GM19351 (cell line): ENCODE data around the gene ARPC4.

Experiments
- ATAC-seq: cut with Tn5 transposase; IDR thresholded peaks from one replicate; pipeline ENCODE4 v1.9.1; 2021; ENCODE audit warnings: mild to moderate bottlenecking, moderate library complexity; ENCODE audit not compliant: unreplicated experiment

ARPC4 gene

DNA sequence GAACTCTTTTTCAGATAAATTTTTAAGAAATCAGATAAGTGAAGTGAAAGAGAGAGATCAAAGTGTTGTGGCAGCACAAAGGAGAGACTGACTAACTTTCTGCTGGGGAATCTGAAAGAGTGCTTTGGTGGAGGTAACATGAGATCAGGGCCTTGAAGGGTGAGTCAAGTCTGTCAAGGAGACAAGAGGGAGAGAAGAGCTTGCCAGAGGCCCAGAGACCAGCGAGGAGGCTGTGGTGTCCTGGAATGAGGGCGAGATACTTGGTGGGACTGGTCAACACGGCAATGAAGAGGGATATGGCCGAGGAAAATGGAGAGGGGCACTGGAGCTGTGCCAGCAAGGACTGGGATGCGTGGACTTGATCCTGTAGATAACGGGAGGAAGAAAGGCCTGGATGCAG, 5.2 kb upstream of the ARPC4 start:
- ATAC-seq, result no peak

DNA sequence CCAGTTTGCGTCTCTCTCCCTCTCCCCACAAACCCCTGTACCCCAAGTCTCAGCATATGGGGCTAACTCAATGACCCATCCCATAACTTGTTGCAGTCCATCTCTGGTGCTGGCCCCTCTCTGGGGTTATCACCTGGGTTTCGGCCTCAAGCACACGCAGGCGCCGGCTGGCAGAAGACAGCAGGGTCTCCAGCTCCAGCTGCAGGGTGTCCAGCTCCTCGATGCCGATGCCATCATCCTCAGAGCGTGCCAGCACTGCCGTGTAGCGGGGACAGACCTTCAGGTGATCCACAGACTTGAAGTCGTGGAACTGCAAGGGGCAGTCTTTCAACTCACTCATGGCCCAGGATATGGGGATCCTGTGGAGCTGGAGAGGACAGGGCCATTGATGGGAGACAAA, 1.8 kb upstream of the ARPC4 start:
- ATAC-seq, result no peak

DNA sequence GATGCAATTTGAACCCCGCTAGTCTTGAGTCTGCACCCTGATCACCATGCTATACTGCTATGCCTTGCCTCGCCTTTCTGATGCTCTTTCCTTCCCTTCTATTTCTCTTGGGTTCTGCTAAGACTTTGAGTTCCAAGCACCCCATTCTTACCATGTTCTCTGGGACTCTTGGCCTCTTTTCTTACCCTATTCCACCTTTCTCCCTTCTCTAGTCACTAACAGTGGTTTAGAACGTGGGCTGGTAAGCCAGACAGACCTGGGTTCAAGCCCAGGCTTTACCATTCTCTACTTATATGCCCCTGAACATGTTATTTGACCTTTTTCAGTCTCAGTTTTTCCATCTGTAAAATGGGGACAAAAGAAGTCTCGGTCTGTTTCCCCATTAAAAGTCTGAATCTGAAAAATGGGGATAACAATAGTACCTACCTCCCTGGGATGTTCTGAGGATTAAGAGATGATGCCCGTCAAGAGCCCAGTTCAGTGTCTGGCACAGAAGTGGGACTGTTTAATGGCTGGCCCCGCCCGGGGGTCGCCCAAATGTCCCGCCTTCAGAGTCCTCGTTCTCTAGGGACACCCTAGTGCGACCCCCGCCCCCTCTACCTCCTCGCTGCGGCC, 985 bp upstream of the ARPC4 start:
- ATAC-seq, result no peak

DNA sequence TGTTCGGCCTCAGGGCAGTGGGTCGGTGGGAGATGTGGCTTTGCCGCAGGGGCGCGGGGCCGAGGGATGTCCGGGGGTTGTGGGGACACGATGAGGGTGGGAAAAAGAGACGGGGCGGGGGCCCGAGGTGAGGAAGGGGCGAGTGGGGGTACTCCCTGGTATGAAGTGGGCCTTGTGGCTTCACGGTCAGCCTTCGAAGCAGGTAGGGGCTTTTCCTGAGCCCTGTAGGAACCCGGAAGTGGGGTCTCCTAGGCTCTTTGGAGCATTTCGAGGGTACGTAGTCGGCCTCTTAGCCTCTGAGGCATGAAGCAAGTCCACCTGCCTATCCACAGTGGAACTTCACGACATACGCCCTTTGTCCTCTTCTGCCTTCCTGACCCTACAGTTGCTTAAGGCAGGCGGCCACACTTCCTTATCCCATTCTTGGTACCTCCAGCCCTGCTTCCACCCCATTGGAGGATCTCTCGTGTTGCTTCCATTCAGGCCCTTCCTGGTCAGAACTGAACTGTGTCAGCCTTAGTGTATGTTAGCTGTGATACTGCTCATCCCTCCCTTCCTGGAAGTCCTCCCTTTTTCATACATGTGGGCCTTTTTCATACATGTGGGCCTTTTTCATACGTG, 389 bp downstream of the ARPC4 start:
- no peak for ATAC-seq

DNA sequence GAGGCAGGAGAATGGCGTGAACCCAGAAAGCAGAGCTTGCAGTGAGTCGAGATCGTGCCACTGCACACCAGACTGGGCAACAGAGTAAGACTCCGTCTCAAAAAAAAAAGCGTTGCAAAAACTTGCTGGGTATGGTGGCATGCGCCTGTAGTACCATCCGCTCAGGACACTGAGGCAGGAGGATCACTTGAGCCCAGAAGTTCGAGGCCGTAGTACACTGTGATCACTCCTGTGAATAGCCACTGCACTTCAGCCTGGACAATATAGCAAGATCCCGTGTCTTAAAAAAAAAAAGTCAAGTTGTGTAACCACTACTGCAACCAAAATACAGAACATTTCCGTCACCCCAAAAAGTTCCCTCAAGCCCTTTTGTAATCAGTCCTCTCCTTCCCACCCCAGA, 1.5 kb downstream of the ARPC4 start:
- ATAC-seq, result no peak

DNA sequence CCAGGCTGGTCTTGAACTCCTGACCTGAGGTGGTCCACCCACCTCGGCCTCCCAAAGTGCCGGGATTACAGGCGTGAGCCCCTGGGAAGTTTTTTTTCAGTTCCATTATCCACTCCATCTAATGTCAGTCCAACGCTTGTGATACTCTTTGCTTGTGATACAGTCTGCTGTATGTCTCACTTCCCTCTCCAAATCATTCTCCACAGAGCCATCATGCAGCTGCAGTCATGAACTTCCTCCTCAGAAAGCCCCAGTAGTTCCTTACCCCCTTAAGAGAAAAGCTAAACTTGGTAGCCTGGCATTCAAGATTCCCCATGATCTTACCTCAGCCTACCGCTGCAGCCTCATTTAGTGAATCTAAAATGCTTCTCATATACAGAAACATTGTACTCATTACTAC, 2.3 kb downstream of the ARPC4 start:
- ATAC-seq, result no peak

DNA sequence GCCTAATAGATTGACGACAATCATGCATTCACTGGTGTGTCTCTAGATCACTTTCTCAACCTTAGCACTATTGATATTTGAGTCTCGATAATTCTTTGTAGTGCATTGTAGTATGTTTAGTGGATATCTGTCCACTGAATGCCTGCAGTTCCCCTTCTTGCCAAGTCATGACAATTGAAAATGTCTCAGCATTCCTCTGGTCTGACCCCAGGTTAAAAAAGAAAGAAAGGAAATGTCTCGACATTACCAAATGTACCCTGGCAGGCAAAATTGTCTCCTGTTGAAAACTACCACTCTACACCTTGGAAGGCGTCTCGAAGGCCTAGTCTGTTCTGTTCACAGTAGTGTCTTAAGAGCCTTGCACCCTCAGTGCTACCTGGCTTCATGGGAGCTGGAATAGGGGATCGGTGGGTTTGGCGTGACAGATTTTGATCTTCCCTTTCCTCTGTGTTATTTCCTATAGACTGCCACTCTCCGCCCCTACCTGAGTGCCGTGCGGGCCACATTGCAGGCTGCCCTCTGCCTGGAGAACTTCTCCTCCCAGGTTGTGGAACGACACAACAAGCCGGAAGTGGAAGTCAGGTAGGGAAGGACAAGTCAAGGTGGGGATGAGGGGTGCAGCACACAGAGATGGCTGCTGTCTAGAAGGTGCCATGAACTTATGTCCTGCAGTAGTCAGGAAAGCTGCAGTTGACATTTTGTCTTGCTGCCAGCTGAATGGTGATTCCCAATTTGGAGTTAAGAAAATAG, 4.5 kb downstream of the ARPC4 start:
- no peak for ATAC-seq

DNA sequence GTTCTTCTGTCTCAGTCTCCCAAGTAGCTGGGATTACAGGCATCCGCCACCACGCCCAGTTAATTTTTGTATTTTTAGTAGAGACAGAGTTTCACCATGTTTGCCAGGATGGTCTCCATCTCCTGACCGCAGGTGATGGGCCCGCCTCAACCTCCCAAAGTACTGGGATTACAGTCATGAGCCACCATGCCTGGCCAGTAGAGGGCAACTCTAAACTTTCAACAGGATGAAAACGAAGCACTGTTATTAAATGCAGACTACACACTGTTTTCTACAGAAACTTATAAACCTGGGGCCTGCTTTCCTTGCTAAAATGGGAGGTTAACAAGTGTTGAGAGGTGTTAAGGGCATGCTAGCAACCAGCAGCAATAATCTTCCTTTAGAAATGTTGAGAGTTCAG, 7.6 kb downstream of the ARPC4 start:
- no peak for ATAC-seq

DNA sequence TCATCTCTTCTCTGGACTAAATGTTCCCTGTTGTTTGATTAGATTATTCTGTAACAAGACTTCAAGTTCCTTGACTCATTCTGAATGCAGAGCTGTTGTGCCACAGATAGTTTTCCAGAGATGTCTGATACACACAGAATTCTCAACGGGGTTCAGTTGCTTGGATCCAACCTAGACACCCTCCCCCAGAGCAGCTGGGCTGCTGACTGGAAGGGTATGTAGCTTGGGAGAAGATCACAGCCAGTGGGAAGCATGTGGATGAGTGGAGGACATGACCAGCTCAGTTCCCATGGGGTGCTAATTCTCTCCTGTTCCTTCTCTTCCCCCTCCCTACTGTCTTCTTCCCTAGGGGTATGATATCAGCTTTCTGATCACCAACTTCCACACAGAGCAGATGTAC, 10.6 kb downstream of the ARPC4 start:
- ATAC-seq, result no peak

DNA sequence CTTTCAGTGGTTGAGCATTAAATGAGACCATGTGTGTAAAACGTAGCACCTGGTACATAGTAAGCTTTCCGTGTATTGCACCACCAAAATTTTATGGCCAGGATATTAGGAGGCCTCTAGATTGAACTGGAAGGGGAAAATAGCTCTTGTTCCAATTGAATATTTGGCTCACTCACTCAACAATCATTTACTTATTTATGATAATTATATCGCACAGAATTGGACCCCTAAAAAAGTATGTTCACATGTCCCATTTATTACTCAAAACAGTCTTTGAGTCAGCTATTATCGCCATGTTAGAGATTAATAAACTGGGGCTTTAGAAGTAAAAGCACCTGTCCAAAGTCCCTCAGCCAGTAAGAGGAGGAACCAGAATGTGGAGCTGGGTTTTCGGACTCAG, 12.1 kb downstream of the ARPC4 start:
- ATAC-seq, result no peak

DNA sequence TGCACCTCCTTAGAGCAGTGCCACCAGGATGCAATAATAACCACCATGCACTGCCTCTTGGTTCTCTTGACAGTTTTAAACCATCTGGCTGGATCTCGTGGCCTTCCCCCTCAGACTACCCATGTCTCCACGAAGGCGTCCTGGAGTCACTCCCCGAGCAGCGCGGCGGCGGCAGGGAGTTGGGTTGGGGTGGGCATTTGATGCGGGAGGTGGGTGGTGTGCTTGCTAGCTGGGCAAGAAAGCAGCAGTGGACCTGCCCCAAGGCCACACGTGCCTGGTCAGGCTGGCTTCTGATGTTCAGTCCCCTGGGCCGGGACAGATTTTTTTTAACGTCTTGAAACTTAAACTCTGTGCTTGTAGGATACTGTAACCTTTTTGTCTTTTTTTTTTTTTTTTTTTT, 13.3 kb downstream of the ARPC4 start:
- no peak for ATAC-seq

DNA sequence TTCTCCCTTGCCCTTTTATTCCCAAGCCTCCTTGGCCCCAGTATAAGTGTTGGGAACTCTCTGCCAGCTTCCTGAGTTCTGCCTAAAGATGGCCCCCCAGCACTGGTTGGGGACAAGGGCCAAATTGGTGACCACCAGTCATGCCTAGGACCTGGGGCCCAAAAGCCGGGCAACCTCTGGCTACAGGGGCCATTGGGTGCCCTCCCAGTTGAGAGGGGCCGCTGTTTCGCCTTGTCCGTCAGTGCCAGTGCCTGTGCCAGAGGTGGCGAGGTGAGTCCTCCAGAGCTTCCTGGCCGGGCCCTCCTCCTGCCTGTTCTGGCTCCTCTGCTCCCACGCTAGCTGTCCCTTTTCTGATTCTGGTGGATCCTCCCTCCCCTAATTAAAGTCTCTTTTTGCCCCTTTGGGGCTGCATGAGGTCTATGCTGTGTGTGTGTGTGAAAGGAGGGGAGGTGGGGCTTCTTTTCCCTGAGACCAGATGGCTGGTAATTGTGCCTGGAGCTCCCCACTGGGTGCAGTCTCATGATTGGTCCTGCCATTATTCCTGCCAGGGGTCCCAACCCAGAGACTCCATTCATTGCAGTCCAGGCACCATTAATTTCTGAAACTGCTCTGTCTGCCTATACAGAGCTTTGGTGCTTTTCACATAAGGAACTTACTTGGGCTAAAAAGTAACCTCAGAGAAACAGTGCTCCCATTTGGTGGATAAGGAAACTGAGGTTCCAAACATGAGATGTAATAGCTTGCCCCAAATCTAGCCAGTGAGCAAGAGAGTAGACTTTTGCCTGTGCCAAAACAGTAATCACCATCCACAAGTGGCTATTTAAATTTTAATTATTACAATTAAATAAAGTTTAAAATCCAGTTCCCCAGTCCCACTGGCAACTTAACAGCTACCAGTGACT, 14.1 kb downstream of the ARPC4 start:
- ATAC-seq, result no peak

DNA sequence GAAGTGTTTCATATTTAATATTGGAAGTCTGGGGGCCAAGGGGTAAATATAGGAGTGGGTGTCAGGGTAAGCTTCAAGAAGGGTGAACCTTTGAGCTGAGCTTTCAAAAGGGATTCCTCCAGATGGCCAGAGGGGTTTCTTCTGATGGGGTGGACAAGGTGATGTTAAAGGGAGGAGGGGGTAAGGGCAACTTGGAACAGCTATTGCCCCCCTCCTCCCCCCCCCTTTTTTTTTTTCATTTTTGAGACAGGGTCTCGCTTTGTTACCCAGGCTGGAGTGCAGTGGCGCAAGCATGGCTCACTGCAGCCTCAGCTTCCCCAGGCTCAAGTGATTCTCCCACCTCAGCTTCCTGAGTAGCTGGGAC, 15.1 kb downstream of the ARPC4 start:
- no peak for ATAC-seq

DNA sequence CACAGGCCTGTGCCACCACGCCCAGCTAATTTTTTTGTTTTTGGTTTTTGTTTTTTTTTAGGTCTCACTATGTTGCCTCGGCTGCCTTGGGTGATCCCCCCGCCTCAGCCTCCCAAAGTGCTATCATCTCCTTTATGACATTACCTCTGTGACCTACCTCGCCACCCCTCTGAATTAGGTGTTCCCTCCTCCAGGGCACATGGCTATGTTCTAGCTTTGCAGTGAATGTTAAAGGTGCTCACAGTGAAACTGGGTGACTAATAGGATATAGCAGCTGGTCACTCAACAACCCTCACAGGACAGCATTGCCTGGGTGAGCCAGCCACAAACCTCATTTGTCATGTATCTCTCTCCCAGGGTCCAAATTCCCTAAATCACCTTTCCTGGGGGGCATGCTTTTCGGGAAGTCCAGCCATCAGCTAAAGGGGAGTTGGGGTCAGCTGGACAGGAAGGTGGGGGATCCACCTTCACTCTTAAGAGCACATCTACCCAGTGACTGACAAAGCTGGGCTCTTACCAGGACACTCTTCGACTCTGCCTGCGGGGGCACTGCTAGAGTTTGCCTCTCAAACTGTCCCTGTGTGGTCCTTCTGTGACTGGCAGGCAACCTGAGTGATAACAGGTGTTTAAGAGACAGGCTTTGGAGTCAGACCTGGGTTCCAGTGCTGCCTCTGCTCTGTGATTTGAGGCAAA, 15.6 kb downstream of the ARPC4 start:
- ATAC-seq, result peak; percentile 72

DNA sequence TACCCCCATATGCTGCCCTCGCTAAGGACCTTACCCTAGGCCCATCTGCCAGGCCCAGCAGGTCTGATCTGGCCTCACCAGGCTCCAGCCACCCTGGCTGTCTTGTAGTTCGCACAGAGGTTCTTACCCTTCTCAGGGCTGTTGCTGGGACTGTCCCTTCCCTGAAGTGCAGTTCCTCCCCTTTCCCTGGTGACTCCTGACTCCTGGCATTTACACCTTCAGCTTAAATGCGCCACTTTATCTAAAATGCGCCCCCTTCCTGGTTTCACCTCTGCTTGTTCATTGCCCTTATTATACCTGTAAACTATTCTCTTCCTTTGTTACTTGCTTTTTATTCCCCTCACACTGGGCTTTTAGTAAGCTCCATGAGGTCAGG, 16.3 kb downstream of the ARPC4 start:
- peak; percentile 12 for ATAC-seq

DNA sequence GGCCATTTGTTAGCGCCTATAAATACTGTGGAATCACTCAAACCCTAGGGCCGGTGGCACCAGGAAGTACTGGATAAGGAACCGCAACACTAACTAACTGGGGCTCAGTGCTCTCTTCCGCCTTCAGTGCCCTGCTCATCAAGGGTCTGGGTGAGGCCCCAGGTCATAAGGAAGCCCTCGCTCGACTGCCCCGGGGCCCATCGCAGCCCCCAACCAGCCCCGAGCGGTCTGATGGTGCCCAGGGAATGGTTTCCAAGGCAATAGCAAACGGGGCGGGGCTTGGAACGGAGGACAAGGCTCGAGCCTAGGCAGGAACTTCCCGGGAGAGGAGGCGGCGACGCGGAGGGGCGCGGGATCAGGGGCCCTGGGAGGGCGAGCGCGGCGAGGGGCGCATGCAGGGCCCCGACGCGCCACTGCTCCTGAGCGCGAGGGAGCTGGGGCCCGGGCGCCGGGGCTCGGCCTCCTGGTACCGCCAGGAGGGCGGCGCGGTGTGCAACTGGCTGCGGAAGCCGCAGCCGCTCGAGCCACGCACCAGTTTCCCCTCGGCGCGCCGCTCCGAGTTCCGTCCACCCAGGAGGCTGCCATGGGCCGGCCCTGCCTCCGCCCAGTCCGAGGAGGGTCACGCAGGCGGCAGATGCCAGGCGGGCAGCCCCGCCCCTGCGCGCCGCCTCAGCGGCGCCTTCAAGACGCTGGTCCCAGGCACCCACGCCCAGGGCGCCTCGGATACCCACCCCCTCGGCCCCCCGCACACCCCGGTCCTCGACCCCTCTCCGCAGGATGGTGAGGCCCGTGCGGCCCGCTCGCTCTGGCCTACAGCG, 16.9 kb downstream of the ARPC4 start, which contains the start of gene TTLL3:
TSS of gene TTLL3 (plus strand) at position 648 of the 818 bp plus-strand sequence. CDS start 400 bp downstream, outside the sequence.
- peak; percentile 51 for ATAC-seq

DNA sequence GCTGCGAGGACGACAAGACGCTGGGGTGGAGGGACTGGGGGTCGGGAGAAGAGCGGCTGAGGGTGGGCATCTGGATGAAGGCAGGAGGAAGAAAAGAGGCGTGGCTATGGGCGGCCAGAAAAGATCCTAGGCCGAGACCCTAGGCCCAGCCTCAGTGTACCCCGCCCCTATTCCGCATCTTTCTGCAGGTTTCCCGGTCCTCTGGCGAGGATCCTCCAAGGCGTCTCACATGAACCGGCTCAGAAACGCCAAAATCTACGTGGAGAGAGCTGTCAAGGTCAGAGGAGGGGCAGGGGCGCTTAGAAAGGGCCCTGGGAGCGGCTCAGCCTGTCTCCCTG, 17.5 kb downstream of the ARPC4 start:
- no peak for ATAC-seq

DNA sequence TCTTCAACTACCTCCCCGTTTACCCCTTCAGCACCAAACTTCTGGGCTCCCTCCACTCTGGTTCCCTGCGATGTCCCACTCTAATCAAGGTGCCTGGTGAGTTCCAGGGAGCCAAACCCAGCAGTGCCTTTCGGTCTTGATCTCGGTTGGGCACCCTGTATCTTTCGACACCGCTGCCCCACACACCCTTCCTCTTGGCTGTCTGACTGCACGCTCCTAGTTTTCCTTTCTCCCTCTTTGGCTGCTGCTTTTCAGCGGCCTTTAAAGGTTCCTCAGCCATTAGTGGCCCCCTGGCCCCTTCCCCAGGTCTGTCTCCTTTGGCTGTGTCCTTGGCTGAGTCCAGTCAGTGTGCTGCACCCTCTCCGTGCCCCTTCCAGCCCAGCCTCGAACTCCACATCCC, 18.0 kb downstream of the ARPC4 start:
- ATAC-seq, result no peak

DNA sequence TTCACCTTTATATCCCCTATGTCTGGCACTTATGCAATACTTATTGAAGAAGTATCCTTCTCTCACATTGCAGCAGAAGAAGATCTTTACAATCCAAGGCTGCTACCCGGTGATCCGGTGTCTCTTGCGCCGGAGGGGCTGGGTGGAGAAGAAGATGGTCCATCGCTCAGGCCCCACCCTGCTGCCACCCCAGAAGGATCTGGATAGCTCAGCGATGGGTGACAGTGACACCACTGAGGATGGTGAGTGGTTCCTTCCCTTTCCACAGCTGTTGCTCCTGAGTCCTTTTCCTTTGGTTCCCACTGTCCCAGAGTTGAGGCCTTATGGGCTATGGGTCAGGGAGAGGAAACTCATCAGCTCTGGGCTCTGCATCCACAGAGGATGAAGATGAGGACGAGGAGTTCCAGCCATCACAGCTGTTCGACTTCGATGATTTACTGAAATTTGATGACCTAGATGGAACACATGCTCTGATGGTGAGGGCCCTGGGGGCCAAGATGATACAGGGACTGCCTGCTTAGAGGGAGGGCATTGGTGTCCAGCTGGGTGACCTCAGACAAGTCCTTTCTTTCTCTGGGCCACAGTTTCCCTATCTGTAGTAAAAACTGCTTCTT, 20.1 kb downstream of the ARPC4 start:
- ATAC-seq, result no peak

DNA sequence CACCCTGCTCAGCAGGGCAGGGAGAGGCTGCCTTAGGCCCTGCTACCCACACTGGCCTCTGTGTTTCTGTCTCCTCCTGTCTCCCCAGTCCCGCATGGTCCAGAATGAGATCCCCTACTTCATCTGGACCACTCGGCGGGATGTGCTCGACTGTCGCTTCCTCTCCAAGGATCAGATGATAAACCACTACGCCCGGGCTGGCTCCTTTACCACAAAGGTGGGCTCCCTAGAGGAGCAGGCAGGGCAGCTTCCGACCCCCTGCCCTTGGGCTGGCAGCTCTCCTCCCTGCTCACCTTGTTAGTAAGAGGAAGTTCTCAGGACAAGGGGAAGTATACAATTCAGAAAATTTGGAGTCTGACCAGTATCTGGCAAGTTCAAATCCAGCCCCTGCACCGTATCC, 23.1 kb downstream of the ARPC4 start:
- ATAC-seq, result no peak
